HG03460 (cell line): ENCODE measurements around the gene UBA7.
"Not testable (repeated sequence)": the region's sequence is repeated elsewhere in the genome, so short reads cannot be mapped to it uniquely, and the experiment has no call there.

Experiments
- ATAC-seq: cut with Tn5 transposase; IDR thresholded peaks from one replicate; pipeline ENCODE4 v1.9.1; 2021; ENCODE audit not compliant: unreplicated experiment

Gene UBA7

GRCh38 chr3:49813497-49814174 is at the start of gene UBA7:
Gene UBA7 (minus strand): TSS chr3:49813953. CDS start chr3:49813787, 166 bp downstream.
- ATAC-seq: no peak

DNA sequence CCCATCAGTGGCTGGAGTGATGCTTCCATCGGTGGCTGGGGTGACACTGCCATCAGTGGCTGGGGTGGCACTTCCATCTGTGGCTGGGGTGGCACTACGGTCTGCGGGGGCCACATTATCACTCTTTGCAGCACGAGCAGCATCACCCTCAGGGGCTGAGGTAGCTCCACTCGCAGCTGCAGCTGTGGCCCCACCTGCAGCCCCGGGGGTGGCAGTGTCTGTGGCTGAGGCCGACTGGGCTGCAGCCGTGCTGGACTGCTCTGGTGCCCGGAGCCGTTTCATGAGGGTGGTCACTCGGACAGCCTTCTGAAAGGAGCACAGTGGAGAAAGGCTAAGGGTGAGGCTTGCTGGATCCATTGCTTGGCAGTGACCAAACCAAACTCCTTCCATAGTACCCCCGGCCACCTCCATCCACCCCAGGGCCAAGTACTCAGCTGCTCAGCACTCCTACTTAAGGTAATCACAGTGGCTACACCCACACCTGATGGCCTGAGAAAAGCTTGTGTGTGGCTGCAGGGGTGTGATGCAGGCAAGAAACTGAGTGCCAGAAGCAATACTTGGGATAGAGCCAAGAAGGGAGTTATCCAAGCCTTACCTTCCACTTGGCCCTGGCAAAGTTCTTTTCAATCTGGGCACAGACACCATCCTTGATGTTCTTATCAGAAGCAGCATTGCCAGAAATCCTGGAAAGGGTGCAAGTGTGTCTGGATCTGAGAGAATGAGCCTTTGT is 46.0 kb upstream of the UBA7 start:
- ATAC-seq: no peak

DNA sequence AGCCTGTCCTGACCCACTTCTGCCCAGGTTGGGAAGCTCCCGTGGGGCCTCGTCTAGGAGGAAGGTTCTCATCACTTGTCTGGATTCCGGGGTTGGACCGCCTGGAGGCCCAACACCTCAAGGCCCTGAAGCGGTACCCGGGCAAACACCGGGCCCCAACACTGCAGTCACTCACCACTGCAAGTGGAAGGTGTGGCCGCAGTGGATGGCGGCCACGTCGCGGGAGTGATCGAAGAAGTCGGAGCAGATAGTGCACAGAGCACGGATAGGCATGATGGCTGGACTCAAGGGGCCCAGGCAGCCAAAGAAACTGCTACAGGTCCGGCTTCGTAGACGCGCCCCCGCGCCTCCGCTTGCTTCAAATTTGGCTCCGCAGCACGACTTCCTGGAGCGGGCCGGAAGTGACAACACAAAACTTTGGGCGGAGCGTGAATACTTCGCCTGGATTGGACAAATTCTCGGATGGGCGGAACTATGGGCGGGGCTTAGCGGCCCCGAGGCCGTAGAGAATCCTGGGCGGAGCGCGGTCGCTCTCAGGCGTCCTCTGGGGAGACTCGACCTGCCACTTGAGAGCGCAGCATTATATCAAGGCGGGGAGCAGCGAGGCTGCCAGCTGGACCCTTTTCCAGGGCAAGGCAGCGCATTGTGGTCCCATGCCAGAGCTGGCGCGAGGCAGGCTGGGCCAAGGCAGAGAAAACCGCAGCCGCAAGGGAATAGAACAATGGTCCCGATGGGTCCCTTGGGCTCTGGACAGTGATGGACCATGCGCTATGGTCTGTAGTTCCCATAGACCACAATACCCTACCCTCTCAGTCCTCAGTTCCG is 42.6 kb upstream of the UBA7 start, which contains the start of gene TRAIP:
TRAIP (minus strand) TSS at position 384 of the 825 bp plus-strand sequence; CDS start at position 273, 111 bp downstream.
- ATAC-seq: peak; percentile 96

DNA sequence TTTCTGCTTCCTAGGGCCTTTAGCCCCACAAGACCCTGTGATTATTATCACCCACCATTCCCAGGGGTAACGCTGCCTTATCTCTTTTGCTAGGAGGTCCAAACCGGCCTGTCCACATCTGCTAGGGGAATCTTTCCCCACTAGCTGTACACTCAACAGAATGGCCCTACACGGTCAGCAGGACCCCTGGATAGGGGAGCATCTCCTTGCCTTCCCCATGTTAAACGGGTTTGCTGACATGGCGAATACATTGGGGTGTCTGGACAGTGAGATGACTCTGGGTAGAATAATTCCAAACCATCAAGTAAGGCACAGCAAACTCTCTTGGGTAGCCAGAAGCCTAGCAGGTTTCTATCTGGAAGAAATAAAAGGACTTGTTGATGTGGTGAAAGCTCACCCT is 41.9 kb upstream of the UBA7 start:
- ATAC-seq: no peak

DNA sequence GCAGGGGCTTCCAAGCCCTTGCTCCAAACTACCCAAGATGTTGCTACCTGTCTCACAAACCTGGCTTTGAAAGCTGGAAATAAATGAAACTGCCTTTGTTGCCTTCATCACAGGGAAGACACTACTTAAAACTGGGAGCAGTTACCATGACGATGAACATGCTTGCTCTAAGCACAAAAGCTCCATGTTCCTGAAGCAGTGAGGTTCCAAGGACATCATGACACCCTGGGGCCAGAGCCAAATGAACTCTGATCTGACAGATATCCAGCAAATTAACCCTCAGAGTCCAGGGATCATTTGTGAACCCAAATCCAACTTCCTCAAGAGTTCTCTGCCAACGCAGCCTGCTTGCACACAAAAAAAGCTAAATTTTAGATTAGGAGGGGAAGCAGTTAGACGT is 31.9 kb upstream of the UBA7 start:
- ATAC-seq: no peak

DNA sequence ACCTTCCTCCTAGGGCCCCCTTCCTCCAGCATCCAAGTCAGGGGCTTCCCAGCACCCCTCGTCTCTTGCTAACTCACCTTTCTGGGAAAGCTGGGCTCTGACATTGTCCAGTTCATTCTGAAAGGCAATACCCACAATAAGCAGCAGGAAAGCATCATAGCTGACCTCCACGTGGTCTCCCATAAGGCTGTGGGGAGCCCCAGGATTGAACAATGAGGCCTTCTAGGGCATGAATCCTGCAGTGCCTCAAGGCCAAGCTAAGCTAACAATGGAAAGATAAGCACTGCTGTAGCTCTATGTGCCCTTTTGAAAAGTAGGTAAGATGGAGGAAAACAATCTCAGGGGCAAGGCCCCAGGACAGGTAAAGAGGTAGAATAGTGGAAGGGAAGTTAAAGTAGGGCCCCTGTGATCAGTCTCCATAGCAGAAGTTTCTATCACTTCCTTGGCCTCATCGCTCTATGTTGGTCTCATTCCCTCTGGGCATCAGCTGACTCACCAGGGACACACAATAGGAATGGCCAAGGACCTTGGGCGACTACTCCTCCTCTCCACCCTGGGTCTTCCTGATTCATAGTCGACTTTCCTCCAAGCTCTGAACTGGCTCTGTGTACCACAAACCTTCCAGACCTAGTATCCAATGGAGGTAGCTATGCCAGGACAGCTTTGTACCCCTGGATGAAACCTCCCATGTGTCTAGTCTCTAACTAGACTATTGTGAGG is 30.9 kb upstream of the UBA7 start:
- ATAC-seq: no peak

DNA sequence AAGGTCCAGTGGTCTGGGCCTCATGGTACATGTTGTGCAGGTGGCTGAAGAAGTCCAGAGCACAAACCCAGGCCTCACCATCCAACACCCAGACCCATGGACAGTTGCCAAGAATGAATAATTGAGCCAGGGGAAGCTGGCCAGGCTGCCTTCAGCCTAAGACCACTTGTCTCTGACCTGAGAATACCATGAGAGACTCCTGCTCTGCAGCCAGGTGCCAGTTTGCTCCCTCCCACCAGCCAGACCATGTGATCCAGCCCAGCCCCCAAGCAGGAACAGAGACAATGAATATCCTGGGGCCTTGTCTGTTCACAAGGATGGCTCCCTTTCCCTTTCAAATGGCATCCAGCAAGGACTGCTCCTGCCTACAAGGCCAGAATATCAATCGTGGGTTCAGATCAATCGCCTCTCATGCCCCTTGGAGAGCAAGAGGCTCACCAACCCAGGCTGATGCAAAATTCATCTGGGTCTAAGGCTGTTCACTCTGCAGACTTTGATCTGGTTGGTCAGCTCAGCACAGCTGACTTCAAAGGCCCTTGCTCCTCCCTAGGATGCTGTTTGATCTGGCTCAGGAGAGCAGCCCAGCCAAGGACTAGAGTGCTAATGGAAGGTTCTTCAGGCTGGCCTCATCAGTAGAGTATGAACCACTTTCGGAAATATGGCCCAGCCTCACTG is 29.2 kb upstream of the UBA7 start:
- no peak for ATAC-seq

DNA sequence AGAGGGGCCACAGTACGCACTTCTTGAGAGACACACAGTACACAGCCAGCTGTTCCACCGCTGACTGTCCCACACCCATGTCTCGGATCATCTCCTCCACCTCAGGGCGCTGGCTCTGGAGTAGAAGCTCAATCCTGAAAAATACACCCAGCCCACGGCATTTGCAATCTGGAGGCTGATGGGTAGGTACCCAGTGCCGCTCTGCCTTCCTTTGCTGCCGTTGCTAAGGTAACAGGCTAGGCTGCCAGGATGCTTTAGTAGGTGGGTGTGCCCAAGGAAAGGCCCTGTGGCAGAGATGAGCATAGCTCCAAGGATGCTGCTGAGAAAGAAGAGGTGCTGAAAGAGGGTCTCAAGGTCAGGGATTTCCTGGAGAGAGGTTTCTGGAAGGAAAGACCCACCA is 28.1 kb upstream of the UBA7 start:
- no peak for ATAC-seq

- no peak for ATAC-seq
These were observed 27.5 kb upstream of the UBA7 start for GRCh38 chr3:49841126-49841696.

DNA sequence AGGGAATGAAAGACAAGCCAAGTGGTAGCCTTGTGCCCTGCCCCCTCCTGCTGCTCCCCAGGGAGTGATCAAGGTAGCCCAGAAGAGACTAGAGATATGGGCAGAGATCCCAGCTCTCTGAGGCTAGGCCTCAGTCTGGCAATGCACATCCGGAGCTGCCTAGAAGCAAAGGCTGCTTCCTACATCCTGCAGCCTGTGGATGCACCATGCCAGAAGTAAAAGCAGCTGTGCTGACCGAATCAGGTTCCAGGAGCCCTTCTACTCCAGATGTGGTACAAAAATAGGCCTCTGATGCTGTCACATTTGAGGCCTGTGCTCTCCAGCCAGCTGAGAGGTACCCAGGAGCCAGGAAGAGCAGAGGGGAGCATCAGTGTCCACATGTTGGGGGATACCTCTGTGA is 26.6 kb upstream of the UBA7 start:
- ATAC-seq: no peak

GRCh38 chr3:49839193-49839809 is 25.5 kb upstream of the UBA7 start:
- ATAC-seq: no peak

GRCh38 chr3:49831341-49831740 is 17.6 kb upstream of the UBA7 start:
- no peak for ATAC-seq

DNA sequence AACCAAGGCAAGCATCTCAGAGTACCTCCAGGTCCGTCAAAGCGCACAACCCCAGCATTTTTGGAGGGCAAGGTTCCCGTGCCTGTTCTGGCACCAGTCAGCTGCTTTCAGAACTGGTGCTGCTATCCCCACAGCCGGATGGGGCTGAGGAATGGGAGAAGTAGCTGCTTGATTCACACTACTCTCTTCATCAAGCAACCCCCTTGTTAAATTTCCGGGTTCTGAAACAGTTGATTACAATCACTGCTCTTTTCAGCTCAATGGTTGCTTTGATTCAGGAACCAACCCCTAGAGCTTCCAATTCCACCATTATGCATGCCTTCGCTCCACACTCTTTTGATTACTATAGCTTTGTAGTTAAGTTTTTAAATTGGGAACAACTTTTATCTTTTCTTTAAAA is 12.3 kb upstream of the UBA7 start:
- ATAC-seq: no peak

DNA sequence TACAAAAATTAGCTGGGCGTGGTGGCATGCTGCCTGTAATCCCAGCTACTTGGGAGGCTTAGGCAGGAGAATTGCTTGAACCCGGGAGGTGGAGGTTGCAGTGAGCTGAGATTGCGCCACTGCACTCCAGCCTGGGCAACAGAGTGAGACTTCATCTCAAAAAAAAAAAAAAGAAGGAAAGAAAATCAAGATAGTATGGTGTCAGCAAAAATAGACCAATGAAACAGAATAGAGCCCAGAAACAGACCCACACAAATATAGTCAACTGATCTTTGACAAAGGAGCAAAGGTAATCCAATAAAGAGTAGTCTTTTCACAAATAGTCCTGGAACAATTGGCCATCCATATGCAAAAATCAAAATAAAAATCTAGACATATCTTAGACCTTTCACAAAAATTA is 9.4 kb upstream of the UBA7 start:
- not testable (repeated sequence) for ATAC-seq

DNA sequence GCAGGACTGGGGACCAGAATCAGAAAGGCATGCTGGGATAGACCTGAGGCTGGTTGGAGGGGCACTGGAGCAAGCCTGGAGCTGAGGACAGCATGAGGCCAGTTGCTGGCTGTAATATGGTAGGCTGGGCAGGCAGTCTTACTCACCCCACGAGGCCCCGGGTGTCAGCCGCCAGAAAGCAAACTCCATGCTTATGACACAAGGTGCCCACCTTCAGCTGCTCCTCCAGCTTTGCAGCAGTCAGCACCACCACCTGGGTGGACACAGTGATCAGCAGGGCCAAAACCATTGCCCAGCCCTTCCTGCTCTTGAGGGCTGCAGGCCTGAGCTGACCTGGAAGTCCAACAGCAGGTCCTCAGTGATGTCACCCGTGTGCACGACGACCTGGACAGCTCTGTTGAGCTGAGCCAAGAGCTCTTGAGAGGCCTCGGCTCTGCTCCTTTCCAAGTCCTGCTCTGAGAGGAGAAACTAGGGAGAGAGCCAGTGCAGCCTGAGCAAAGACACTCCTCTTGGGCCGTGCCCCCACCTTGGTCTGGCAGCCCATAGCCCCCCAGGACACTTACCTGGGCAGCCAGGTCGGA is 747 bp downstream of the UBA7 start:
- no peak for ATAC-seq

GRCh38 chr3:49807431-49808114 is 6.2 kb downstream of the UBA7 start:
- no peak for ATAC-seq

GRCh38 chr3:49806850-49807249 is 6.9 kb downstream of the UBA7 start:
- no peak for ATAC-seq

DNA sequence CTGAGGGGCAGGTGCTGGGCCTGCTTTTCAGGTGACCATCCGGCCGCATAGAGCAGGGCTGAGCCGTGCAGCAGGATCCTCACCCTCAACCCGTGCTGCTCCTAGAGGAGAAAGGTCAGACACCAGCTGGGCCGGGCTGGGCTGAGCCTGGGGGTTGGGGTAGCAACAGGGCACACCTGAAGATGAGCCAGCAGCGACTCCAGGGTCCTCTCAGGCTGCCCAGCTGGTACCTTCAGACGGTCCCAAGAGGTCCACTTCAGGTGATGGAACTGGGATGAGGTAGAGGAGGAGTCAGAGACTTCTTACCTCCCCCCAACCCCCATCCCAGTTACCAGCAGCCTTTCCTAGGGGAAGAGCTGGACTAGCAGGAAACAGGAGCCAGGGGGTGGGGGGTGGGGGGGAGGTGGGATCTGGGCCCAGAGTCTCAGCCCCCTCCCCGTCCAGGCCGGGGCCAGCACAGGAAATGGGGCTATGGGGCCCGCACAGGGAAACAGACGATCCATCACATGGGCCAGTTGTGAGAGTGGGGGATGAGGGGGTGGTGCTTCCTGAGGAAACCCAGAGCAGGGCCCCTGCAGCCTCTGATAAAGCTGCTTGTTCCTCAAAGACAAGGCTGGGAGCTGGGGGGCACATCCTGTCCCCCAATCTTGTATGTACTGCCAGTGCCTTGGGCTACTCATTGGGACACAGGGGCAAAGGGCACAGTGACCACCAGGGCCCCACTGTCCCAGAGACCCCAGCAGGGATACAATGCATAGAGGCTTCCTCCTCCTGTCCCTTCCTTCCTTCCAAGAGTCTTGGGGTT is 7.7 kb downstream of the UBA7 start:
- no peak for ATAC-seq
